HAP-1 (cell line): ENCODE data around the gene RCL1.
"Not testable (repeated sequence)": the region's sequence is repeated elsewhere in the genome, so short reads cannot be mapped to it uniquely, and the experiment has no call there.

ENCODE experiments used
- DNase-seq, 2 experiments: peaks; one replicate each; pipeline ENCODE4 v3.0.0-alpha.2; 2016 to 2020; ENCODE audit warnings: low spot score in 2 of 2
- H3K27me3 ChIP-seq: fragments of 250-450 bp; sonication (Bioruptor Pico); 2 replicates; pipeline ENCODE4 v1.5.1; 2020; ENCODE audit warnings: low read depth, mild to moderate bottlenecking, moderate library complexity
- H3K36me3 ChIP-seq: fragments of 250-450 bp; sonication (Bioruptor Pico); replicated peaks from 2 replicates; pipeline ENCODE4 v1.5.1; 2020; ENCODE audit warnings: mild to moderate bottlenecking
- H3K4me1 ChIP-seq: fragments of 250-450 bp; sonication (Bioruptor Pico); 2 replicates; pipeline ENCODE4 v1.5.1; 2020; ENCODE audit warnings: mild to moderate bottlenecking
- H3K4me3 ChIP-seq: fragments of 250-450 bp; sonication (Bioruptor Pico); 2 replicates; pipeline ENCODE4 v1.5.1; 2020; ENCODE audit warnings: mild to moderate bottlenecking, moderate library complexity
- H3K9me3 ChIP-seq: fragments of 250-450 bp; sonication (Bioruptor Pico); 2 replicates; pipeline ENCODE4 v1.5.1; 2020; ENCODE audit warnings: mild to moderate bottlenecking, moderate library complexity
- in situ Hi-C: fragments of 300-500 bp; cut with MboI; formaldehyde crosslinking; loops from 3 replicates; pipeline ENCODE4 v1.14.3; 2020; ENCODE audit warnings: low sequenced_read_pairs, inconsistent platforms, mixed read lengths

RCL1 gene

DNA sequence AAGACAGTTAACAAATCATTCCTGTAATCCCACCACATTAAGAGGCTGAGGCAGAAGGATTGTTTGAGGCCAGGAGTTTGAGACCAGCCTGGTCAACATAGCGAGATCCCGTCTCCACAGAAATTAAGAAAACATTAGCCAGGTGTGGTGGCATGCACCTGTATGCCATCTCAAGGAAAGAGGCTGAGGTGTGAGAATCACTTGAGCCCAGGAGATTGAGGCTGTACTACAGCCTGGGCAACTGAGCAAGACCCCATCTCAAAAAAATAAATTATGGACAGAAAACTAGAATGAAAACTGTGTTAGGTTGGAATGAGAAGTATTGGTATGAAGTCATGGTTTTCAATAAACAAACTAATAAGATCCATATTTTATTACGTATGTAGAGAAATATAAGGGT lies 28.7 kb upstream of the RCL1 start:
- DNase-seq = no peak
- no peaks in the 10 kb centered on the region for H3K27me3 ChIP-seq
- in situ Hi-C loops = loop anchor here (25.0 kb wide), 1 partner anchor 673 kb away; the partner anchor contains the start of gene PLGRKT
- H3K9me3 ChIP-seq = no peaks in the 10 kb centered on the region
- no peaks in the 10 kb centered on the region for H3K36me3 ChIP-seq
- no peak overlapping the region for H3K4me3 ChIP-seq
- H3K4me1 ChIP-seq = peaks cover 6% of the 10 kb centered on the region

DNA sequence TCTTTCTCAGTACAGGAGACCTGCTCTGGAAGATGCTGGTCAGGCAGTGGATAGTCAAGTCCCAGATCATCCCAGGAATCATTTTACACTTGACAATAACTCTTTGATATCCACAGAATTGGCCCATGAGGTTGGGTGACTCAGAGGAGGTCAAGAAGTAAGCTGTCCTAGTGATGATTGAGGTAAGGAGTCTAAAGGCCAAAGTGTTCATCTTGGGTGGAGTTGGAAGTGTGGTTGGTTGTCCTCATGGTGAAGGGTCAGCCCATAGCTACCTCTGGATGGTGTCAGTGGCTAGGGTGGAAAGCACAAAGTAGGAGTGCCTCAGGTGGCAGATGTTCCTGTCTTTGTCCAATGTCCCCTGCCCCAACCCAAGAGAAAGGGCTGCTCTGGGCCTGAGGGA lies 24.1 kb upstream of the RCL1 start:
- in situ Hi-C loops = loop anchor here (25.0 kb wide), 1 partner anchor 669 kb away; the partner anchor contains the start of gene PLGRKT
- Histone ChIP-seq H3K9me3 (no peaks in the 10 kb centered on the region), H3K4me1 (no peaks in the 10 kb centered on the region), H3K4me3 (no peak overlapping the region), H3K27me3 (no peaks in the 10 kb centered on the region), H3K36me3 (no peaks in the 10 kb centered on the region)
- DNase-seq = no peak

DNA sequence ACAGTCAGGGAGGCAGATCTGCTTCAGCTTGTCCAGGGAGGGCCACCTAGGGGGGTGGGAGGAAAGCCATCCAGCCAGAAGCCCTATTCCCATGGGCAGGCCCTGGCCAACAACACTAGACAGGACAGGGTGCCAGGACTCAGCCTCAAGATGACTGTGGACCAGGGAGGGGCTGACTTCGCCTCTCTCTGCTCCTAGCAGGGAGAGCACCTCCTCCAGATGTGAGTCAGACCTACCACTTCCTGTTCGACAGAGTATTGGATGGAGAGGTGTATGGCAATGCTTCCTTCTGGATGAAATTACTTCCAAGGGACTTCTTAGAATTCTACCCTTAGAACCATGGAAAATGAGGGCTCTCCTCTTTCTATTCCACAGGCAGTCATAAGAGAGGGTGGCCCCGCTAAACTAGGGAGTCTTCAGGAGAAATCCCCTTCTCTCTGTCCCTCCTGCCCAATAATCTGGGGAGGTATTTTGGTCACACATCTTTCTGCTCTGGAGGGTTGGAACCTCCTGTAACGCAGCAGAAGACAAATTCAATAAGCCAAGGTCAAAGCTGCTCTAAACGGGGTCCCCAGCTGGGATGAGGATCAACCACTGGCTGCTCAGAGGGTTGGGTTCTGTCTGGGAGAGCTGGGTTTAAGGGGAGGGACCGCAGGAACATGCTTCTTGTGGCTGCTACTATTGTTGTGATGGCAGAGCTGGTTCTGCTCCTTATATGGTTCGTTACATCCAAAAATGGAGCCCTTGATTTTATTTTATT lies 23.2 kb upstream of the RCL1 start:
- H3K36me3 ChIP-seq = no peaks in the 10 kb centered on the region
- H3K4me3 ChIP-seq = no peak overlapping the region
- no peaks in the 10 kb centered on the region for H3K9me3 ChIP-seq
- no peak for DNase-seq
- no peaks in the 10 kb centered on the region for H3K27me3 ChIP-seq
- no peaks in the 10 kb centered on the region for H3K4me1 ChIP-seq
- in situ Hi-C loops = loop anchor here (25.0 kb wide), 1 partner anchor 668 kb away; the partner anchor contains the start of gene PLGRKT

DNA sequence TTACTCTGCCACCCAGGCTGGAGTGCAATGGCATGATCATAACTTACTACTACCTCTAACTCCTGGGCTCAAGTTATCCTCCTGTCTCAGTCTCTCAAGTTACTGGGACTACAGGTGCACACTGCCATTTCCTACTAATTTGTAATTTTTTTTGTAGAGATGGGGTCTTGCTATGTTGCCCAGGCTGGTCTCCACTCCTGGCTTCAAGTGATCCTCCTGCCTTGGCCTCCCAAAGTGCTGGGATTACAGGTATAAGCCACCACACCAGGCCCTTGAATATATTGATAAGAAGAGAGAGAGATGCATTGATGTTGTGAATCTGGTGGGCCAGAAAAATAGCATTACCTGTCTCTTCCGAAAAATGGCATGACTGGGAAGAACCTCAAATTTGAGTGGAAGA lies 21.0 kb upstream of the RCL1 start:
- no peak for DNase-seq
- Histone ChIP-seq H3K4me3 (no peak overlapping the region), H3K9me3 (no peaks in the 10 kb centered on the region), H3K27me3 (no peaks in the 10 kb centered on the region), H3K4me1 (no peaks in the 10 kb centered on the region), H3K36me3 (no peaks in the 10 kb centered on the region)
- in situ Hi-C loops = loop anchor here (25.0 kb wide), 1 partner anchor 666 kb away; the partner anchor contains the start of gene PLGRKT

DNA sequence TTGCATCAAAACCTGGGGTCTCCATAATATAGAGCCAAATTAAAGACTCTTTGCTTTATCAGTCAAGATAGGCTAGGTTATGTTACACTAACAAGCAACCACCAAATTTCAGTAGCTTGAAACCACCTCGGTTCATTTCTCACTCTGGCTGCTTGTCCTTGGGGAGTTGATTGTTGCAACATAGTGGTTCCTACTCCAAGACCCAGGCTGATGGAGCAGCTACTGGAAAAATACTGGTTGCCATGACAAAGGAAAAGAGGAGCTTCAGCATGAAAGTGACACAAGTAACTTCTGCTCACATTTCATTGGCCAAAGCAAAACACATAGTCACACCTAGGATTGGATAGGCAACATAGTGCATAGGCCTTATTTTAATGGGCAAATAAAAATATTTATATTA lies 18.5 kb upstream of the RCL1 start:
- Histone ChIP-seq H3K9me3 (no peaks in the 10 kb centered on the region), H3K4me3 (no peak overlapping the region), H3K36me3 (no peaks in the 10 kb centered on the region), H3K27me3 (no peaks in the 10 kb centered on the region), H3K4me1 (no peaks in the 10 kb centered on the region)
- in situ Hi-C loops = loop anchor here (25.0 kb wide), 1 partner anchor 663 kb away; the partner anchor contains the start of gene PLGRKT
- no peak for DNase-seq

DNA sequence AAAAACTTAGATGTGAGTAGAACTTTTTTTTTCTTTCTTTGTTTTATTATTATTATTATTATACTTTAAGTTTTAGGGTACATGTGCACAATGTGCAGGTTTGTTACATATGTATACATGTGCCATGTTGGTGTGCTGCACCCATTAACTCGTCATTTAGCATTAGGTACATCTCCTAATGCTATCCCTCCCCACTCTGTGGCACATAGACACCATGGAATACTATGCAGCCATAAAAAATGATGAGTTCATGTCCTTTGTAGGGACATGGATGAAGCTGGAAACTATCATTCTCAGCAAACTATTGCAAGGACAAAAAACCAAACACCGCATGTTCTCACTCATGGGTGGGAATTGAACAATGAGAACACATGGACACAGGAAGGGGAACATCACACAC lies 17.8 kb upstream of the RCL1 start:
- not testable (repeated sequence) for H3K36me3 ChIP-seq, H3K4me3 ChIP-seq, DNase-seq, H3K9me3 ChIP-seq, H3K4me1 ChIP-seq, H3K27me3 ChIP-seq
- in situ Hi-C loops = loop anchor here (25.0 kb wide), 1 partner anchor 662 kb away; the partner anchor contains the start of gene PLGRKT

DNA sequence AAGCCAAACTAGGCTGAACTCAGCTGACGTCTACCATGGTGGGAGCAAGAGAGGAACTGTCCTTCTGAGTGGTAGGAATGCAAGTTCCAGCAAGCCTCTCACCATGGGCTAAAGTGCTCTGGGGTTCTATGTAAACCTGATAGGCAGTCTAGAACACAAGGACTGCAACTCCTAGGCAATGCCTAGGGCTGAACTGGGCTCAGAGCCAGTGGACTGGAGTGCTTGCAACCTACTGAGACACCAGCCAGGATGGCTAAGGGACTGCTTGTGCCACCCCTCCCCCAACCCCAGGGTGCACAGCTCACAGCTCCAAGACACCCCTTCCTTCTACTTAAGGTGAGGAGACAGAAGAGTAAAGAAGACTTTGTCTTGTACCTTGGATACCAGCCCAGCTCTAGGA lies 12.1 kb upstream of the RCL1 start:
- Histone ChIP-seq H3K36me3 (no peaks in the 10 kb centered on the region), H3K9me3 (peaks cover 5% of the 10 kb centered on the region), H3K4me3 (no peak overlapping the region), H3K4me1 (peaks cover 10% of the 10 kb centered on the region), H3K27me3 (no peaks in the 10 kb centered on the region)
- DNase-seq = no peak
- in situ Hi-C loops = no loop called here

DNA sequence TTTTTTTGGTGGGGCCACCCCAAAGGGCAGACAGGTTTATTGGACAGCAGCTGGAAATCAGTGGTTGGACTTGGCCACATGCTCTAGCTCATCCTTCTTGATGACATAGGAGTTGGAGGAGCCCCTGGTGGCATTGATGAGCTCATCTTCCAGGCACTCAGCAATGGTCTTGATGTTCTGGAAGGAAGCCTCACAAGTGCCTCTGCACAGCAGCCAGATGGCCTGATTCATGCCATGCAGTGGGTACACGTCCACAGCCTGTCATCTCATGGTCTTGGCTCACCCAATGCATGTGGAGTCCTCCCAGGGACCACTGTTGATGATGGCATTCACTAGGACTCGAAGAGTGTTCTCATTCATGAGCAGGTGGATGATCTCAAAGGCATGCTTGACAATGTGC lies 11.3 kb upstream of the RCL1 start:
- no peaks in the 10 kb centered on the region for H3K27me3 ChIP-seq
- no peaks in the 10 kb centered on the region for H3K36me3 ChIP-seq
- in situ Hi-C loops = no loop called here
- H3K9me3 ChIP-seq = peaks cover 5% of the 10 kb centered on the region
- peaks cover 10% of the 10 kb centered on the region for H3K4me1 ChIP-seq
- DNase-seq = no peak
- no peak overlapping the region for H3K4me3 ChIP-seq

DNA sequence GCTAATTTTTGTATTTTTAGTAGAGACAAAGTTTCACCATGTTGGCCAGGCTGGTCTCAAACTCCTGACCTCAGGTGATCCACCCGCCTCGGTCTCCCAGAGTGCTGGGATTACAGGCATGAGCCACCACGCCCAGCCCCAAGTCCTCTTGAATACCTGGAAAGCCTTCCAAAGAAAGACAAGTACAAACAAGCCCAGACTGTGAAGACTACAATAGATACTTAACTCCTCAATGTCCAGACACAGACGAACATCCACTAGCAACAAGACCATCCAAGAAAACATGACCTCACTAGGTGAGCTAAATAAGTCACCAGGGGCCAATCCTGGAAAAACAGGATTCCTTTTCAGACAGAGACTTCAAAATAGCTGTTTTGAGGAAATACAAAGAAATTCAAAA lies 9.6 kb upstream of the RCL1 start:
- H3K27me3 ChIP-seq, H3K4me1 ChIP-seq, DNase-seq, H3K4me3 ChIP-seq, H3K9me3 ChIP-seq, H3K36me3 ChIP-seq, in situ Hi-C loops: not testable (repeated sequence)

DNA sequence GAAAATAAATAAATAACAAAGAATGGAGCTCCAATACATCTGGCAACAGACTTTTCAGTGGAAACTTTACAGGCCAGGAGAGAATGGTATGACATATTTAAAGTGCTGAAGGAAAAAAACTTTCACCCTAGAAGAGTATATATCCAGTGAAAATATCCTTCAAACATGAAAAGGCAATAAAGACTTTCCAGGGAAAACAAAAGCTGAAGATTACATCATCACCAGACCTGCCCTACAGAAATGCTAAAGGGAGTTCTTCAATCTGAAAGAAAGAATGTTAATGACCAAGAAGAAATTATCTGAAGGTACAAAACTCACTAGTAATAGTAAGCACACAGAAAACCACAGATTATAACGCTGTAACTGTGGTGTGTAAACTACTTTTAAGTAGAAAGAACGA lies 8.3 kb upstream of the RCL1 start:
- peaks cover 12% of the 10 kb centered on the region for H3K4me1 ChIP-seq
- H3K4me3 ChIP-seq = no peak overlapping the region
- no peaks in the 10 kb centered on the region for H3K36me3 ChIP-seq
- no peak for DNase-seq
- no peaks in the 10 kb centered on the region for H3K27me3 ChIP-seq
- peaks cover 5% of the 10 kb centered on the region for H3K9me3 ChIP-seq
- in situ Hi-C loops = no loop called here

DNA sequence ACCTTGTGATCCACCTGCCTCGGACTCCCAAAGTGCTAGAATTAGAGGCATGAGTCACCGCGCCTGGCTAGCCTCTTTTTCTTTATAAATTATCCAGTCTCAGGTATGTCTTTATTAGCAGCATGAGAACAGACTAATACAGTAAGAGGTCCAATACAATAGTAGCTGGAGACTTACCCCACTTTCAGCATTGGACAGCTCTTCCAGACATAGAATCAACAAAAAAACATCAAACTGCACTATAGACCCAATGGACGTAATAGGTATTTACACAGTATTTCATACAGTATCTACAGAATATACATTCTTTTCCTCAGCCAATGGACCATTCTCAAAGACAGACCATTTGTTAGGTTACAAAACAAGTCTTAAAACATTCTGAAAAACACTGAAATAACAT lies 6.1 kb upstream of the RCL1 start:
- H3K4me3 ChIP-seq = no peak overlapping the region
- no peaks in the 10 kb centered on the region for H3K36me3 ChIP-seq
- in situ Hi-C loops = no loop called here

DNA sequence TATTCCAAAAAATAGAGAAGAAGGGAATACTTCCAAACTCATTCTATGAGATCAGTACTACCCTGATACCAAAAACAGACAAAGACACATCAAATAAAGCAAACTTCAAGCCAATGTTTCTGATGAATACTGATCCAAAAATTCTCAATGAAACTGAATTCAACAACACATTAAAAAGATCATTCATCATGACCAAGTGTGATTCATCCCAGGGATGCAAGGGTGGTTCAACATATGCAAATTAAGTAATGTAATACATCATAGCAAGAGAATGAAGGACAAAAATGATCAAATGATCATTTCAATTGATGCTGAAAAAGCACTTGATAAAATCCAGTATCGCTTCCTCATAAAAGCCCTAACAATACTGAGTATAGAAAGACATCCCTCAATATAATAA lies 4.9 kb upstream of the RCL1 start:
- Histone ChIP-seq H3K36me3 (no peaks in the 10 kb centered on the region), H3K9me3 (peaks cover 5% of the 10 kb centered on the region), H3K27me3 (no peaks in the 10 kb centered on the region), H3K4me3 (no peak overlapping the region), H3K4me1 (peaks cover 34% of the 10 kb centered on the region)
- no peak for DNase-seq
- in situ Hi-C loops = no loop called here

More for the DNA sequence above, 6.1 kb upstream of the RCL1 start:
- DNase-seq = no peak
- Histone ChIP-seq H3K9me3 (peaks cover 5% of the 10 kb centered on the region), H3K27me3 (no peaks in the 10 kb centered on the region), H3K4me1 (peaks cover 29% of the 10 kb centered on the region)

DNA sequence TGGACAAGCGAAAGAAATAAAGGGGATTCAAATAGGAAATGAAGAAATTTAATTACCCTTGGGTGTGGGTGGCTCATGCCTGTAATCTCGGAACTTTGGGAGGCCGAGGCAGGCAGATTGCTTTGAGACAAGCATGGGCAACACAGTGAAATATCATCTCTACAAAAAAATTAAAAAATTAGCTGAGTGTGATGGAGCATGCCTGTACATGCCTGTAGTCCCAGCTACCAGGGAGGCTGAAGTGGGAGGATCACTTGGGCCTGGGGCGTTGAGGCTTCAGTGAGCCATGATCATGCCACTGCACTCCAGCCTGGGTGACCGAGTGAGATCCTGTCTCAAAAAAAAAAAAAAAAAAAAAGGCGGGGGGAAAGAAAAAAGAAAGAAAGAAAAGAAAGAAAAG lies 4.0 kb upstream of the RCL1 start:
- Histone ChIP-seq H3K27me3 (no peaks in the 10 kb centered on the region), H3K4me3 (no peak overlapping the region), H3K4me1 (peaks cover 34% of the 10 kb centered on the region), H3K9me3 (peaks cover 5% of the 10 kb centered on the region), H3K36me3 (no peaks in the 10 kb centered on the region)
- in situ Hi-C loops = no loop called here
- no peak for DNase-seq

DNA sequence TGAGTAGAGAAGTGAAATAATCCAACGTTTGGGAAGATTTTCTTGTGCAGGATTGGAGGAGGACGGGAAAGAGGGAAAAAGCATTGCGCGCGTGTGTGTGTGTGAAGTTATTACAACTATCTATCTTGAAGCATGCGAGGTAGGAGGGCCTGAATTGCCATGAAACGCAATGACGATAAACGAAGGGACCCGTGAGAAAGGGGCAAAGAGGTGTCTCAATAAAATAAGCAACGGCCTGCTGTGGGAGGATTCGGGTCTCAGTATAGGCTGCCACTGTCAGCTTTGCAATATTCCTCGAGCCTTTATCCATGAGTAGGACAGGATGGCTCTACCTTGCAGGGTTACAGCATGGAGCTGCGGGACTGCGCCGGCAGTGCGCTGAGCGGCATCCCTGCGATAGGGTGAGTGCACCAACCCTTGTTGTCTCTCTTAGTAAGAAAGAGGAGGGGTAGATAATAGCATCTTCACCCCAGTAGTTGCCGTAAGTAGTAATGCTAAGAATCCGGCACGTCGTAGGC lies 631 bp upstream of the RCL1 start:
- no peaks in the 10 kb centered on the region; the same call in 1 of the 2 replicates for H3K9me3 ChIP-seq
- H3K4me3 ChIP-seq = peak overlapping the region; percentile 89
- no peaks in the 10 kb centered on the region for H3K27me3 ChIP-seq
- no peak for DNase-seq
- no peaks in the 10 kb centered on the region for H3K36me3 ChIP-seq
- in situ Hi-C loops = no loop called here
- peaks cover 24% of the 10 kb centered on the region for H3K4me1 ChIP-seq
